Measurements from ENCODE around the gene ATP5MC2. TPM values are rescaled to one million over a fixed set of nuclear protein-coding genes. Genes with fewer than 3 reads are reported as not detected.

The ATP5MC2 gene
- total RNA-seq, 1 experiment from 2014 or later = 304 TPM

- Histone ChIP-seq H2AFZ (ENCODE audit: low read depth, low read length, poor library complexity, severe bottlenecking) (no peak overlapping the region), H3K9me2 (ENCODE audit: insufficient read depth) (no peaks in the 10 kb centered on the region), H3K27ac (ENCODE audit: low read depth, low read length) (no peak overlapping the region), H3K27me3 (ENCODE audit: insufficient read depth, low read length) (no peaks in the 10 kb centered on the region), H3K4me2 (ENCODE audit: low read length) (no peak overlapping the region), H3K9ac (ENCODE audit: low read length) (no peak overlapping the region), H3K79me2 (ENCODE audit: insufficient read depth, low read length) (no peaks in the 10 kb centered on the region), H3K4me3 (replicated peaks in 1 of 2; ENCODE audit: low read depth in 1 of 2, low read length in 2 of 2) (no peak overlapping the region), H3K4me1 (ENCODE audit: control insufficient read depth in 1 of 2, insufficient read depth in 2 of 2, low read length in 2 of 2) (no peaks in the 10 kb centered on the region), H3K9me3 (ENCODE audit: control insufficient read depth in 1 of 2, insufficient read depth in 1 of 2, low read depth in 1 of 2, low read length in 2 of 2) (no peaks in the 10 kb centered on the region), H3K36me3 (ENCODE audit: control insufficient read depth in 1 of 2, insufficient read depth in 2 of 2, low read length in 2 of 2) (no peaks in the 10 kb centered on the region; a peak in 1 of 4 replicates), H4K20me1 (ENCODE audit: insufficient read depth) (no peaks in the 10 kb centered on the region)
- intact Hi-C loops (cut with micrococcal nuclease) = no loop called here
- RAD21 ChIA-PET (ENCODE audit: low non-redundant PET in 1 of 2, low total read pairs in 2 of 2, uncharacterized antibody in 2 of 2, unreplicated experiment in 2 of 2) = no interaction called here
- CTCF ChIA-PET = interaction anchor here (0.6 to 1.0 kb wide), 2 partner anchors 9 to 29 kb away, joined by 3 to 5 read pairs; no protein-coding TSS in a partner anchor
- no peak for ATAC-seq
- POLR2A ChIA-PET = no interaction called here
- TF ChIP-seq TCF7L2 (IDR thresholded peaks at IDR 0.05; ENCODE audit: borderline replicate concordance, extremely low read depth, insufficient read depth, insufficient read length) = no peak
- BruUV-seq (replicated peaks) = no TSS peak
- no peak for DNase-seq (ENCODE audit: low read depth, low spot score)
Measured at GRCh38 chr12:53717319-53717718, 41.4 kb upstream of the ATP5MC2 start.

- ChIA-PET CTCF (no interaction called here), RAD21 (ENCODE audit: low non-redundant PET in 1 of 2, low total read pairs in 2 of 2, uncharacterized antibody in 2 of 2, unreplicated experiment in 2 of 2) (no interaction called here), POLR2A (no interaction called here)
- no TSS peak for BruUV-seq (replicated peaks)
- ATAC-seq = no peak
- DNase-seq (ENCODE audit: low read depth, low spot score) = no peak
- H3K4me2 ChIP-seq (ENCODE audit: low read length) = no peak overlapping the region
- no peak overlapping the region for H2AFZ ChIP-seq (ENCODE audit: low read depth, low read length, poor library complexity, severe bottlenecking)
- no peak overlapping the region for H3K9ac ChIP-seq (ENCODE audit: low read length)
- H3K4me3 ChIP-seq (replicated peaks in 1 of 2; ENCODE audit: low read depth in 1 of 2, low read length in 2 of 2) = no peak overlapping the region
- no peak for TF ChIP-seq RAD21 (IDR thresholded peaks at IDR 0.05; ENCODE audit: low read depth)
- TF ChIP-seq FOSL1 (IDR thresholded peaks at IDR 0.05; ENCODE audit: low read depth) = no peak
- no peak for TF ChIP-seq CEBPB (IDR thresholded peaks at IDR 0.05; ENCODE audit: low read depth)
- TF ChIP-seq EZH2phosphoT487 (IDR thresholded peaks at IDR 0.05; ENCODE audit: borderline replicate concordance) = no peak
- no peak for TF ChIP-seq YY1 (IDR thresholded peaks at IDR 0.05; ENCODE audit: extremely low read depth, insufficient replicate concordance, low read depth, low read length)
- TF ChIP-seq JUND (IDR thresholded peaks at IDR 0.05) = no peak
- TF ChIP-seq CTCF (IDR thresholded peaks at IDR 0.05 in 2 of 3, conservative IDR thresholded peaks at IDR 0.05 in 1 of 3; ENCODE audit: borderline replicate concordance in 1 of 3, insufficient read depth in 1 of 3, low read depth in 2 of 3, low read length in 2 of 3) = no peak
- no peak for TF ChIP-seq POLR2A (IDR thresholded peaks at IDR 0.05; ENCODE audit: borderline replicate concordance, extremely low read depth, insufficient read depth, insufficient read length)
- no peak for TF ChIP-seq ZBTB33 (IDR thresholded peaks at IDR 0.05; ENCODE audit: extremely low read depth, insufficient replicate concordance, low read length)
- TF ChIP-seq ZFX (IDR thresholded peaks at IDR 0.05) = no peak
- TF ChIP-seq ATF3 (IDR thresholded peaks at IDR 0.05) = no peak
- no peak for TF ChIP-seq SP1 (IDR thresholded peaks at IDR 0.05; ENCODE audit: low read depth)
- no peak overlapping the region for H3K27ac ChIP-seq (ENCODE audit: low read depth, low read length)
- H4K20me1 ChIP-seq (ENCODE audit: insufficient read depth) = no peaks in the 10 kb centered on the region
- no peaks in the 10 kb centered on the region for H3K9me3 ChIP-seq (ENCODE audit: control insufficient read depth in 1 of 2, insufficient read depth in 1 of 2, low read depth in 1 of 2, low read length in 2 of 2)
- no peaks in the 10 kb centered on the region for H3K4me1 ChIP-seq (ENCODE audit: control insufficient read depth in 1 of 2, insufficient read depth in 2 of 2, low read length in 2 of 2)
- H3K79me2 ChIP-seq (ENCODE audit: insufficient read depth, low read length) = no peaks in the 10 kb centered on the region
- no peaks in the 10 kb centered on the region for H3K27me3 ChIP-seq (ENCODE audit: insufficient read depth, low read length)
- intact Hi-C loops (cut with micrococcal nuclease) = no loop called here
- no peaks in the 10 kb centered on the region for H3K9me2 ChIP-seq (ENCODE audit: insufficient read depth)
- no peaks in the 10 kb centered on the region for H3K36me3 ChIP-seq (ENCODE audit: control insufficient read depth in 1 of 2, insufficient read depth in 2 of 2, low read length in 2 of 2)
Measured at GRCh38 chr12:53714004-53714403, 38.1 kb upstream of the ATP5MC2 start.

Measured in HCT116 (cell line).